ENCODE results near the gene PNPLA6. TPM values are rescaled to one million over a fixed set of nuclear protein-coding genes. Genes with fewer than 3 reads are reported as not detected.

PNPLA6 gene
- 96.8 and 167 TPM in 2 replicates for total RNA-seq

DNA sequence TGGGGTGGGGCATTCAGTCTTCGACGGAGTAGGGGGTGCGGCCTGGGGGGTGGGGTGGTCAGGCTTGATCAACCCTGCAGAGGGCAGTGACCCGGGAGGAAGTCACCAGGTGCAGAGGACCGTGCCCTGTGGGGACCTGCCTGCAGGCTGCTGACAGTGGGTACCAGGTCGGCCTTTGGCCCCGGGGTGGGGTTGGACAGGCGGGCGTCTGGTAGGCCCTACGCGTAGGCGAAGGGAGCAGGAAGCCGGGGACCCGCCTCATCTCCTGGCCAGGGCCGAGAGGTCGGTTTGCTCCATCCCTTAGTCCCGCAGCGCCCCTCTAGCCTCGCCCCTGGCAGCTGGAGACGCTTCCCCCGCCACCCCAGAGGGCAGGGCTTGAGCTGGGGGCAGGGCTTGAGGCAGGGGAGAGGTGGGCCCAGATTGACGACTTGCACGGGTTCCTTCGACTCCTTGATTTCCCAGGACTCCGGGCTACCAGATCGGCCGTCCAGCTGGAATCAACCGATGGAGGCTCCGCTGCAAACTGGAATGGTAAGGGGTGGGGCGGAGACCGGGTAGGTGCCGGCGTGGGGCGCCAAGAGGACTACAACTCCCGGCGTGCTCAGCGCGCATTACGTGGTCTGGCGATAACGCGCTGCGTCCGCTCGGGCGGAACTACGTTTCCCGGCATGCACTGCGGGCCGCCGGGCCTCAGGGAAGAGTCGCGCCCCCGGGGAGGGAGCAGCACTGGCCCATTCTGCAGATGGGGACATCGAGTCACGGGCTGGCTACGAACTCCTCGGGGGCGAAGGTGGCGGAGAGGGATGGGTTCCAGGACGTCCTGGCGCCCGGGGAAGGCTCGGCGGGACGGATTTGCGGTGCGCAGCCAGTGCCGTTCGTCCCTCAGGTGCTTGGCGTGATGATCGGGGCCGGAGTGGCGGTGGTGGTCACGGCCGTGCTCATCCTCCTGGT, at the start of gene PNPLA6:
TSS of gene PNPLA6 (plus strand) at position 671 of the 951 bp plus-strand sequence. CDS start at position 743, 72 bp downstream.

DNA sequence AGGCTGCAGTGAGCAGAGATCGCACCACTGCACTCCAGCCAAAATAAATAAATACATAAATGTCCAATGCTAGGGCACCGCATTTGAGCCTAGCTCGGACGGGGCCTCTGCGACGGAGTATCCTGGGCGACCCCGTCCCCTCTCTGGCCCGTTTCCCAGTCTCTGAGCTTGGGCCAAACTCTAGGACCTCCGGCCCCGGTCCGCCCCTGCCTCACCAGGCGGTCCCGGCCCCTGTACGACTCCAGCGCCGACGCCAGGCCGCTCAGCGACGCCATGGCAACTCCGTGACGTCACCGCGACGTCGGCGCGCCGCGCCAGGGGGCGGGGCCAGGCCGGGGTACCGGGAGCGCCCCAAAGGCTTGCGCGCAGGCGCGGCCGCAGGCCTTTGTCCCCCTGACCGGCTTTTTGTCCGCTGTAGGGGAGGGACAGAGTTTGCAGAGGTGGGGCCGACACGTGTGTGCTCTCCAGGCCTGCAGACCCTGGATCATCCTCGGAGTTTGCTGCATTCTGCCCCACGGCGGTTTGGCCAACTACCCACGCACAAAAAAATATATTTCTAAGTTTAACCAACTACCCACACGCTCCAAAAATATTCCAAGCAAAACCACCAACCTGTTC, 46.7 kb upstream of the PNPLA6 start, which contains the start of gene PEX11G:
TSS of gene PEX11G (minus strand) at position 300 of the 618 bp plus-strand sequence. CDS start at position 275, 25 bp downstream.

DNA sequence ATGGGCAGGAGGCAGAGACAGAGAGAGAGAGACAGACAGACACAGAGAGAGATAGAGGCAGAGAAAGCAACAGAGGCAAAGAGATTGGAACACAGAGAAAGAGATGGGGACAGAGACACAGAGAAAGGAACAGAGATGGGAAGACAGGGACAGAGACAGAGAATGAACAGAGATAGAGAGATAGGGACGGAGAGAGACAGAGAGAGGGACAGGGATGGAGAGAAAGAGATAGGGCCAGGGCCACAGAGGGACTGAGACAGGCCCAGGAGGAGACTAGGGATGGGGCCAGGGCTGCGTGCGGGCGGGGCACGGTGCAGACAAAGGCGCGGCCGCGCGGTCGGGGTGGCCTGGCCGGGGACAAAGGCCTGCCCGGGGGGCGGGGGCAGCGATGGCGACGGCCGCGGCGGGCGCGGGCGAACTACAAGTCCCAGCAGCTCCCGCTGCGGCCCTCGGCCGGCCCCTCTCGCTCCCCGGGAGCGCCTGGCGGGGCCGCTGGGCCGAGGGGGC, 19.8 kb upstream of the PNPLA6 start, which contains the start of gene ZNF358:
TSS of gene ZNF358 (plus strand) at position 459 of the 507 bp plus-strand sequence. CDS start 3,140 bp downstream, outside the sequence.

DNA sequence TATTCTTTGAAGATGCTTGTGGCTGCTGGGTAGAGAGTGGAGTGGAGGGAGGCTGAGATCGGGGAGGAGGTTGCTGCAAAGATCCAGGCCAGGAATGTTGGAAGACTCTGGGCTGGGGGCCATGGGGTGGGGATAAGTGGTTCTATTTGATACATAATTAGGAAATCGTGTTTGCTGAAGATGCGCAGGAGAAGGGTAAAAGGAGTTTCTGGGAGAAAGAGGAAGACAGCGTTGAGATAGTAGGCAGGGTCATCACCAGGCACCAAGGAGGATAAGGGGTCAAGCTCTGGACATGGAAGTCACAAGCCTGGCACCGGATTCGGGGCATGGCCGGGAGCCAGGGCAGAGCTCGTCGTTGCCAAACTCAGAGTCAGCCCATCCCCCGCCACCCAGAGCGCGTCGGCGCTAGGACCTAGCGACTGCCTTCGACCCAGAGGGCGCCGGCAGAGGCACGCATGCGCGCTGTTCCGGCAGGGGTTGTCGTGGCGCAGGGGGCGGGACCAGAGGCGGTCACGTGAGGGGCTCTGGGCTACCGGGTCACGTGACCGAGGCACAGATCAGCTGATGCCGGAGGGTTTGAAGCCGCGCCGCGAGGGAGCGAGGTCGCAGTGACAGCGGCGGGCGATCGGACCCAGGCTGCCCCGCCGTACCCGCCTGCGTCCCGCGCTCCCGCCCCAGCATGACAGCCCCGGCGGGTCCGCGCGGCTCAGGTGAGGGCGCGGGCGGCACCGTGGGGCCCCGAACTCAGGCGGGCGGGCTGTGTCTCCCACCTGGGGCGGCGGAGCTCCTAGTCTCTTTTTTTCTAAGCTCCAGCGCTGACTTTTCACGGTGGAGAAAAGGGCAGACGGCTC, 13.2 kb upstream of the PNPLA6 start, which contains the start of gene MCOLN1:
TSS of gene MCOLN1 (plus strand) at position 553 of the 851 bp plus-strand sequence. CDS start at position 680, 127 bp downstream.

DNA sequence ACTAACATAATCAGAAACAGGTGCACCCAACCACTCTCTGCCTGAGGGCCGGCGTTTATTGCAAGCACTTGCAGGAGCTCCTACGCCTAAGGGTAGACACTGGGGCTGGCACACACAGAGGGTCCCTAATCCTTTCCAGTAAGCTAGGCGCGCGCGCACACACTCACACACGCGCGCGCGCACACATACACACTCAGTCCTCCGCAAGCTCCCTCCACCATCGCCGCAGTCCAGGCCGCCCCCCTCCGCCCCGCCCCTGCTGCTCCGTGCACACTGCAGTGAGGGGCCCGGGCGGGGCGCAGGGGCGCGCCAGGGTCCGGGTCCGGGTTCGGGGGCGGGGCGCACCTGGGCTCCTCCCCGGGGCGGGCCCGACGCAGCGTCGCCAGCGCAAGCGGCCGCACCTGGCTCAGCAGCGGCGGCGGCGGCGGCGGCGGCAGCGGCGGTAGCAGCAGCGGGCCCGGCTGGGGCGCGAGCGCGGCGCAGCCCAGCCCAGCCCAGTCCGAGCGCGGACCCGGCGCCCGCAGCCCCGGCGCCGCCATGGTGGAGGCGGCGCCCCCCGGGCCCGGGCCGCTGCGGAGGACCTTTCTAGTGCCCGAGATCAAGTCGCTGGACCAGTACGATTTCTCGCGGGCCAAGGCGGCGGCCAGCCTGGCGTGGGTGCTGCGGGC, 60.1 kb downstream of the PNPLA6 start, which contains the start of gene CAMSAP3:
TSS of gene CAMSAP3 (plus strand) at position 398 of the 668 bp plus-strand sequence. CDS start at position 538, 140 bp downstream.

Other genes starting within 250 kb of the PNPLA6 start
- 28.2 and 52.8 TPM in 2 replicates for gene INSR, start 241.3 kb upstream of the PNPLA6 start, total RNA-seq
- 38.3 and 43.2 TPM in 2 replicates for gene ARHGEF18, start 186.8 kb upstream of the PNPLA6 start, total RNA-seq
- 1.8 and 2.0 TPM in 2 replicates for gene PEX11G, start 46.7 kb upstream of the PNPLA6 start, total RNA-seq
- 22.7 and 31.2 TPM in 2 replicates for gene ZNF358, start 19.6 kb upstream of the PNPLA6 start, total RNA-seq
- gene MCOLN1, start 13.1 kb upstream of the PNPLA6 start, total RNA-seq = 6.5 and 8.8 TPM in 2 replicates
- gene CAMSAP3, start 60.1 kb downstream of the PNPLA6 start, total RNA-seq = not detected in 2 replicates
- gene XAB2, start 93.8 kb downstream of the PNPLA6 start, total RNA-seq = 36.1 and 40.1 TPM in 2 replicates
- 4.7 and 9.1 TPM in 2 replicates for gene PET100, start 94.1 kb downstream of the PNPLA6 start, total RNA-seq
- gene PCP2, start 98.0 kb downstream of the PNPLA6 start, total RNA-seq = not detected in 2 replicates
- 5.4 and 14.9 TPM in 2 replicates for gene STXBP2, start 101.4 kb downstream of the PNPLA6 start, total RNA-seq
- not detected in 2 replicates for gene RETN, start 133.3 kb downstream of the PNPLA6 start, total RNA-seq
- gene MCEMP1, start 141.4 kb downstream of the PNPLA6 start, total RNA-seq = not detected in 2 replicates
- gene TRAPPC5, start 145.1 kb downstream of the PNPLA6 start, total RNA-seq = 64.4 and 67.2 TPM in 2 replicates
- not detected in 2 replicates for gene FCER2, start 166.4 kb downstream of the PNPLA6 start, total RNA-seq
- not detected in 2 replicates for gene CLEC4G, start 196.4 kb downstream of the PNPLA6 start, total RNA-seq
- not detected in 2 replicates for gene CD209, start 211.8 kb downstream of the PNPLA6 start, total RNA-seq
- not detected in 2 replicates for gene CLEC4M, start 227.5 kb downstream of the PNPLA6 start, total RNA-seq